ENCODE data around the gene RAB29.

GRCh38 chr1:205783904-205784303, 8.6 kb upstream of the RAB29 start:
- no peak for TF ChIP-seq FOXP2 (optimal IDR thresholded peaks at IDR 0.05; ENCODE audit: borderline replicate concordance, extremely low read depth, extremely low read length, insufficient read depth)
- TF ChIP-seq POLR2AphosphoS5 (IDR thresholded peaks at IDR 0.05; ENCODE audit: low read depth, low read length), result no peak
